Keratinocyte (primary cell): Measurements from ENCODE around the gene RAPGEF1. TPM values are rescaled to one million over a fixed set of nuclear protein-coding genes. Genes with fewer than 3 reads are reported as not detected.

ENCODE experiments used
- DNase-seq: peaks from one replicate; pipeline ENCODE4 v3.0.0-alpha.2; 2011; ENCODE audit warnings: low read depth, missing footprints, low spot score
- FAIRE-seq: peaks from 2 replicates; lab custom pipeline; 2011; peaks lifted over from hg19 to GRCh38; lab: Jason Lieb, UNC
- H2AFZ ChIP-seq: 2 replicates; pipeline ENCODE4 v1.6.0; 2012; ENCODE audit warnings: low read length, control low read depth, inconsistent platforms; ENCODE audit not compliant: control insufficient read depth
- H3K27ac ChIP-seq: 2 replicates; pipeline ENCODE4 v1.5.1; 2011; ENCODE audit warnings: low read length; ENCODE audit not compliant: control insufficient read depth, insufficient read depth
- H3K27me3 ChIP-seq: 3 replicates; pipeline ENCODE4 v1.6.0; 2011; ENCODE audit warnings: low read length; ENCODE audit not compliant: control insufficient read depth, insufficient read depth; ENCODE audit errors: extremely low read depth
- H3K36me3 ChIP-seq, 2 experiments: 2 replicates in 1 of 2; 3 replicates in 1 of 2; pipeline ENCODE4 v1.5.1; 2011; ENCODE audit warnings: low read length in 2 of 2, mild to moderate bottlenecking in 1 of 2; ENCODE audit not compliant: control insufficient read depth in 2 of 2, insufficient read depth in 2 of 2; ENCODE audit errors: extremely low read depth in 1 of 2
- H3K4me1 ChIP-seq: 3 replicates; pipeline ENCODE4 v1.5.1; 2011; ENCODE audit warnings: low read length; ENCODE audit not compliant: control insufficient read depth, insufficient read depth; ENCODE audit errors: extremely low read depth
- H3K4me2 ChIP-seq: 3 replicates; pipeline ENCODE4 v1.6.0; 2011; ENCODE audit warnings: low read depth, low read length; ENCODE audit not compliant: control insufficient read depth, insufficient read depth; ENCODE audit errors: extremely low read depth
- H3K4me3 ChIP-seq, 3 experiments: fragments of 200-600 bp in 1 of 3; sonication (generic) in 1 of 3; 2 replicates in 2 of 3; 3 replicates in 1 of 3; pipeline ENCODE4 v1.5.1; 2011 to 2016; ENCODE audit warnings: low read length in 3 of 3, mild to moderate bottlenecking in 3 of 3, control low read depth in 2 of 3, inconsistent platforms in 1 of 3, low read depth in 1 of 3, mixed read lengths in 1 of 3, mixed run types in 1 of 3, moderate library complexity in 1 of 3; ENCODE audit not compliant: control insufficient read depth in 2 of 3, insufficient read depth in 2 of 3; ENCODE audit errors: extremely low read depth in 1 of 3
- H3K79me2 ChIP-seq: 2 replicates; pipeline ENCODE4 v1.6.0; 2012; ENCODE audit warnings: low read length; ENCODE audit not compliant: control insufficient read depth, insufficient read depth
- H3K9ac ChIP-seq: 3 replicates; pipeline ENCODE4 v1.6.0; 2011; ENCODE audit warnings: low read length; ENCODE audit not compliant: control insufficient read depth, insufficient read depth; ENCODE audit errors: extremely low read depth
- H3K9me1 ChIP-seq: 3 replicates; pipeline ENCODE4 v1.6.0; 2011; ENCODE audit warnings: low read length; ENCODE audit not compliant: control insufficient read depth, insufficient read depth; ENCODE audit errors: extremely low read depth
- H3K9me3 ChIP-seq: 2 replicates; pipeline ENCODE4 v1.5.1; 2012; ENCODE audit warnings: low read depth, low read length; ENCODE audit not compliant: control insufficient read depth
- H4K20me1 ChIP-seq: 3 replicates; pipeline ENCODE4 v1.6.0; 2011; ENCODE audit warnings: low read length; ENCODE audit not compliant: control insufficient read depth, insufficient read depth; ENCODE audit errors: extremely low read depth
- CTCF ChIP-seq, 3 experiments: IDR thresholded peaks in 1 of 3; conservative IDR thresholded peaks in 1 of 3; optimal IDR thresholded peaks in 1 of 3; 2 replicates in 2 of 3; 3 replicates in 1 of 3; pipeline versions ENCODE3 to v1.5.1; 2011; ENCODE audit warnings: low read length in 3 of 3, mild to moderate bottlenecking in 3 of 3, moderate library complexity in 2 of 3, control low read depth in 1 of 3, inconsistent platforms in 1 of 3; ENCODE audit not compliant: insufficient read depth in 2 of 3; ENCODE audit errors: extremely low read depth in 1 of 3
- EZH2 ChIP-seq: IDR thresholded peaks from one replicate; pipeline ENCODE4 v1.6.1; 2012; ENCODE audit warnings: inconsistent platforms, mild to moderate bottlenecking, low read length, moderate library complexity
- dilution Hi-C: fragments of 300-500 bp; cut with MboI; formaldehyde crosslinking; loops from one replicate; pipeline ENCODE4 v1.7.0; 2020; ENCODE audit warnings: low sequenced_read_pairs; ENCODE audit not compliant: extremely low pct_ligation_motif_present
- polyA plus RNA-seq, 5 experiments: library from polyadenylated mRNA; depleted of rRNA in 3 of 5; stranded (reverse) in 3 of 5; stranded (forward) in 1 of 5; unstranded in 1 of 5; fragments of >200 nt; gene quantifications; 1 replicate in 1 of 5; 2 replicates in 3 of 5; 3 replicates in 1 of 5; pipeline versions ENCODE4 v1.2.1 to v1.2.3, GENCODE V29; 2011 to 2012; ENCODE audit warnings: missing spikeins in 2 of 5, low read depth in 1 of 5, low replicate concordance in 1 of 5

RAPGEF1 gene
- polyA plus RNA-seq, 1 donor (not counting 4 experiments of a cell fraction or from before 2014, with no cell fraction given): 18.5 TPM

- Histone ChIP-seq H3K4me1 (peaks cover 7% of the 10 kb centered on the region), H4K20me1 (no peaks in the 10 kb centered on the region), H3K9ac (no peak overlapping the region), H3K27ac (no peak overlapping the region), H3K9me3 (no peaks in the 10 kb centered on the region), H3K4me3 (no peak overlapping the region), H3K4me2 (no peak overlapping the region), H2AFZ (no peak overlapping the region), H3K79me2 (no peaks in the 10 kb centered on the region), H3K36me3 (peaks cover 12 to 22% of the 10 kb centered on the region in 2 experiments), H3K9me1 (no peaks in the 10 kb centered on the region), H3K27me3 (no peaks in the 10 kb centered on the region)
- FAIRE-seq (no peak), DNase-seq (no peak)
- TF ChIP-seq CTCF (optimal IDR thresholded peaks at IDR 0.05 in 1 of 3, IDR thresholded peaks at IDR 0.05 in 1 of 3, conservative IDR thresholded peaks at IDR 0.05 in 1 of 3; ENCODE audit: extremely low read depth in 1 of 3, insufficient read depth in 2 of 3, low read length in 3 of 3): no peak
- no peak for TF ChIP-seq EZH2
- dilution Hi-C loops: no loop called here
These were observed 121.1 kb downstream of the RAPGEF1 start for GRCh38 chr9:131618785-131619184.

- no peak for DNase-seq
These were observed 121.8 kb downstream of the RAPGEF1 start for GRCh38 chr9:131618071-131618479.

More at GRCh38 chr9:131618071-131618479, 121.8 kb downstream of the RAPGEF1 start:
- Histone ChIP-seq H2AFZ (no peak overlapping the region), H3K9me3 (no peaks in the 10 kb centered on the region), H4K20me1 (no peaks in the 10 kb centered on the region), H3K27me3 (no peaks in the 10 kb centered on the region), H3K79me2 (no peaks in the 10 kb centered on the region), H3K4me2 (no peak overlapping the region), H3K27ac (no peak overlapping the region), H3K4me3 (no peak overlapping the region), H3K36me3 (peaks cover 12 to 22% of the 10 kb centered on the region in 2 experiments), H3K4me1 (peaks cover 7% of the 10 kb centered on the region), H3K9me1 (no peaks in the 10 kb centered on the region), H3K9ac (no peak overlapping the region)
- dilution Hi-C loops: no loop called here
- TF ChIP-seq EZH2 (no peak), CTCF (optimal IDR thresholded peaks at IDR 0.05 in 1 of 3, IDR thresholded peaks at IDR 0.05 in 1 of 3, conservative IDR thresholded peaks at IDR 0.05 in 1 of 3; ENCODE audit: extremely low read depth in 1 of 3, insufficient read depth in 2 of 3, low read length in 3 of 3) (no peak)
- FAIRE-seq: no peak
